NCI-H2196 (cell line): Measurements from ENCODE around the gene TNIP1.
A peak's percentile ranks its signal among the peaks of the same experiment; 100 is the strongest.

Source experiments
- DNase-seq: peaks from one replicate; lab custom pipeline; 2025; ENCODE audit not compliant: unreplicated experiment; lab: John Stamatoyannopoulos, UW

TNIP1 gene

DNA sequence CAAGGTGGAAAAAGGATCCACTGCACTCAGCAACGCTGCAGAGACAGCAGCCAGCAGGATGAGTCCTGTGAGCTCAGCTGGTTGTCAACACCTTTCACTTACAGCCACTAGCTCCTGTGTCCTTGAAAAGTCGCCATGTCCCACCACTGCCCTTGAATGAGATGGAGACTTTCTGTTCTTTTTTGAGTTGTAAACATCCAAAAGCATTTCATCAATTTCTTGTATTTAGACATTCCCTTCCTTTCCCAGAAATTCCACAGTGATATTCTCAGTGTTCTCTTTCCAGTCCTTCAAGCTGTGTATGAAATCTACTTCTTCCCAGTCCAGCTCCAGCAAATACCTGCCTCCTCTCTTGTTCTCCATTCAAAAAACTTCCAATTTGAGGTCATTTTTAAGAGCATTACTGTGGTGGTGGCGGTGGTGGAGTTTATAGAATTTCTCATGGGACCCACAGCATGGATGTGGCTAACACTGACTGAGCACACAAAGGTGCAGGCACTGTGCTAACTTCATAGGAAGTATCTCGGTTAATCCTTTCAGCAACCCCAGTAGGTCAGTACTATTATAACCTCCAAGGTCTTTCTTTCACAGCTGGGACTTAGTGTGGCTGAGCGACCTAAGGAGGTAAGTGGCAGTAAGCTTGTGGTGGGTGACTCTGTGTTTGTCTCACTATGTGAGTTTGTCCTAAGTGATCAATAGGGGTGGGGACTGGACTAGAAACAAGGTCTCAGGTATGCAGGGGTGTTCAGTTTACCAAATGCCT is 75.5 kb downstream of the TNIP1 start:
- DNase-seq, result no peak

GRCh38 chr5:151004499-151004898 is 76.3 kb downstream of the TNIP1 start:
- no peak for DNase-seq

GRCh38 chr5:151003503-151003860 is 77.4 kb downstream of the TNIP1 start:
- no peak for DNase-seq

DNA sequence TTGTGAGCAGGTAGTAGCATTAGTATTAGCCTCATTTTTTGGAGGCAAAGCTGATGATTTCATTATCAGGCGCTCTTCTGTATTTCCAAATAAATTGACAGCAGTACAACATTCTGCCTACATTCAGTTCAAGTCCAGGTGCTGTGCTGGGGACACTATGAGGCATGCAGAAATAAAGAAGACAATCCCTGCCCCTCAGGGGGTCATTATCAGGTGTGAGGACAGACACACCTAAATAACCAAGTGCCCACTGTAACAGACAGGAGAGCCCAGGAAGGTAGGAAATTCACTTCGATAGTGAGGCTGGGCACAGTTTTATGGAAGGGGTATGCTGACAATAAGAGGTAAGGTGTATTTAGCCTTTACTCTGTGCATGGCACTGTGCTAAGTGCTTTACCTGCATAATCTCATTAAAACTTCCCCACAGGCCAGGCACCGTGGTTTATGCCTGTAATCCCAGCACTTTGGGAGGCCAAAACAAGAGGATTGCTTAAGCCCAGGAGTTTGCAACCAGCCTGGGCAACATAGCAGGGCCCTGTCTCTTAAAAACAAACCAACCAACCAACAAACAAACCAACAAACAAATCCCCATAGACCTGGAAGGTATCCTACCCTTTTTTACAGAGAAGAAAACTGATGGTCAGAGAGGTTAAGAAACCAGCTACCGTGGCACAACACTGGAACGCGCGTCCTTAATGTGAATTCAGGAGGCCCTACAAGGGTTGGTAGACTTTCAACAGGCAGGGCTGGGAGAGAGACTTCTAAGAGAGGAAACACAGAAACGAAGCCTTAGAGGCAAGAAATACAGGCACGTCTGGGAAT is 77.9 kb downstream of the TNIP1 start:
- DNase-seq, result no peak

DNA sequence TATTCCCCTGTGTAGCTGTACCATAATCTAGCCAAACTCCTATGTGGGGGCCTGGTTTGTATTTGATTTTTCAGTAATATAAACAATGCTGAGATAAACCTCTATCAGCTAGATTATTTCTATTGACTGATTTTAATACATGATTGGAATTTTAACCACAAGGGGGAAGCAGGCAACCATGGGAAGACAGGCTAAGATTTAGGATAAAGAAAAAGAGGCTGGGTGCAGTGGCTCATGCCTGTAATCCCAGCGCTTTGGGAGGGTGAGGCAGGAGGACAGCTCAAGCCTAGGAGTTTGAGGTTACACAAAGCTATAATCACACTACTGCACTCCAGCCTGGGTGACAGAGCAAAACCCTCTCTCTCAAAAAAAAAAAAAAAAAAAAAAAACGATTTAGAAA is 78.6 kb downstream of the TNIP1 start:
- no peak for DNase-seq

- no peak for DNase-seq
These were observed 79.4 kb downstream of the TNIP1 start for GRCh38 chr5:151001436-151001835.

DNA sequence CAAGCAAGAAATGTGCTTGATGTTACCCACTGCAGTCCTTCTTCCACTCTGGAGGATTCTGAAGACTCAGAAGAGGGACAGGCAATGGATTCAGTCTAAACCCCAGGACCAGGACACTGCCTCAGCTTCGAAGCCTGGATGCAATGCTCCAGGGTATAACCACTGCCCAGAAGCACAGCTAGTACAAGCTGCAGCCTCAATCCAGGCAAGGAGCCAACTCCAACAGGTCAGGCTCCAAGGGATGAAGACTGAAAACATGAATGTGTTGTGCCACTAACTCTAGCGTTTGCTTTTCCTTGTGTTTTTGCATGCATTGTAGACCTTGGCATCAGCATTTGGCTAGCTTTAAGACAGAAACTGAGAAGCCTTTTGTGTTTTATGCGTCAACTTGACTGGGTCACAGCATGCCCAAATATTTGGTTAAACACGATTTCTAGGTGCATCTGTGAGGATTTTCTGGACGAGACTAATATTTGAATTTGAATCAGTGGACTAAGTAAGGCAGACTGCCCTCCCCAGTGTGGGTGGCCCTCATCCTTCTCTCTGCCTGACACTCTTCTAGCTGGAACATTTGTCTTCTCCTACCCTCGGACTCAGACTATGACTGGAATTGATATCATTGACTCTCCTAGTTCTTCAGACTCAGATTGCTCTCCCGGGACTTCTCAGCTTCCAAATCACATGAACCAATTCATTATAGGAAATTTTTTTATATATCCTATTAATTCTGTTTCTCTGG is 81.0 kb downstream of the TNIP1 start:
- peak; percentile 48 for DNase-seq

DNA sequence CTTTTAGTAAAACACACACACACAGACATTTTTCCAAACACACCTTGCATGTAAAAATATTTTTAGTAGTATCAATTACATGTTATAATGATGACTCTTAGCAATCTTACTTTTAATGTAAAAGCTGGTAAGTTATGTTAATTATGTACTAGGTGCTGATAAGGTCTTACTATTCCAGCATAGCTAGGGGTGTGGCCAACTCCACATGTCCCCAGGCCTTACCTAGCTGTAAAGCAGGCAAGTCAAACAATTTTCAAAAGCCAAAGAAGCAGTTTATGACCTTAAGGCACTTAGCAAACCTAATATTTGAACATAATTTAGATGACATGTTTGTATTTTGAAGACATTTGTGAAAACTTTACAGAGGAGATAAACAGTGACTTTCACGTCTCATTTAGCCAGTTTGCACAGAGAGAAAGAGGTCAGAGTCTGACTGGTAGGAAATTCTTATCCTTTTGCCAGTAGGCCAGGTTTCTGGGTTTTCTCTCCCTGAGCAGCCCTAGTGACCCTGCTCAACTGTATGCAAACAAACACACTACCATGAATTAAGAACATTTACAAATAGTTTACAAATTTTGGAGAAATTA is 86.9 kb downstream of the TNIP1 start:
- DNase-seq, result no peak

GRCh38 chr5:150993422-150993821 is 87.4 kb downstream of the TNIP1 start:
- DNase-seq, result no peak

DNA sequence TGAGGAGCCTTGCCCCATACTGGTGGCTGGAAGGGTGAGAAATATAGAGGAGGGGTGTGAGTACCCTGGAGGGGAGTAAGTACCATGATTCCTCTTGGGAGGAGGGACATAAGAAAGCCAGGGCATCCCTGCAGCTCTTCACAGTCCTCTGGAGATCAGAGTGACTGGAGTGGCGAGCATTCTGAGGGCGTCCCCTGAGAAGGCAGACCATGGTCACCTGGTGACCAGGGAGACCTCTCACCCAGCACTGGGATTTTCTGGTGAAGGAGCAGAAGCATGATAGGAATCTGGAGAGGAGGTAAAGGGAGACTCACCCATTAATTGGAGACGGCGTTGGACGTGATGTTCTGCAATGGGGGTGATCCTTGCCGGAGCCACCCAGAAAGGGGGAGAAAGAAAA is 88.1 kb downstream of the TNIP1 start:
- DNase-seq, result no peak

- DNase-seq, result no peak
These were observed 91.1 kb downstream of the TNIP1 start for GRCh38 chr5:150989695-150990094.

GRCh38 chr5:150987746-150988145 is 93.1 kb downstream of the TNIP1 start:
- DNase-seq, result no peak
